Measurements from ENCODE around the gene LDLRAD1.

DNA sequence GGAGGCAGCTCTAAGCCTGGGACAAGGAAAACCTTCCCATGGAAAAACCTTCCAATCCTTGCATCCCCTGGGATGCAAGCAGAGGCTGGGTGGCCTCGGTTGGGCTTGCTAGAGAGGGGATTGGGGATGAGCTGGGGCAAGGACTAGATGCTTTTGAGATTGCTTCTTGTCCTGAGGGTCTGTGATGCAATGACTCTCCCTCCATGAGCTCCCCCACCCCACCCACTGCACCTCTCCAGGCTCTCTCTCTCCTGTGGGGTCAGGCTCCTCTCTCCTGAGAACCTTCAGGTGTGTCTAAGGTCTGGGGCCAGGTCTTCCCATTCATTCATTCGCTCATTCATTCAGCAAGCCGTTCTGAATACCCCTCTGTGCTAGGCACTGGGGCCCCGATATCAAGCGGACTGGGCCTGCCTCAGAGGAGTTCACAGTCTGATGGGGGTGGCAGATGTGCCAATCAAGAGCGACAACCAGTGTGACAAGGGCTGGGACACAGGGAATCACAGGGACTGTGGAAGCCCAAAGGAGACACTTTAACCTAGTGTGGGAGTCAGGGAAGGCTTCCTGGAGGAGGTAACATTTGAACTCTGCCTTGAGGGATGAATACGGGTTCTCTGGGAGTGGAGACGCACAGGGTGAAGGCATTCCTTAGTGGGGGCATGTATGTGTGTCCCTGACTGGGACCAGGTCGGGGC, 6.5 kb downstream of the LDLRAD1 start:
- TF ChIP-seq MXI1 (conservative IDR thresholded peaks at IDR 0.05; ENCODE audit: poor library complexity, severe bottlenecking) (no peak), EZH2 (IDR thresholded peaks at IDR 0.05; ENCODE audit: borderline replicate concordance, insufficient read depth, low read length, poor library complexity, severe bottlenecking) (no peak), POLR2AphosphoS5 (IDR thresholded peaks at IDR 0.05) (no peak), EP300 (conservative IDR thresholded peaks at IDR 0.05; ENCODE audit: poor library complexity, severe bottlenecking) (no peak), TAF1 (IDR thresholded peaks at IDR 0.05; ENCODE audit: low read depth) (no peak), RAD21 (conservative IDR thresholded peaks at IDR 0.05) (no peak)
- TF ChIP-seq, protein P1, sequence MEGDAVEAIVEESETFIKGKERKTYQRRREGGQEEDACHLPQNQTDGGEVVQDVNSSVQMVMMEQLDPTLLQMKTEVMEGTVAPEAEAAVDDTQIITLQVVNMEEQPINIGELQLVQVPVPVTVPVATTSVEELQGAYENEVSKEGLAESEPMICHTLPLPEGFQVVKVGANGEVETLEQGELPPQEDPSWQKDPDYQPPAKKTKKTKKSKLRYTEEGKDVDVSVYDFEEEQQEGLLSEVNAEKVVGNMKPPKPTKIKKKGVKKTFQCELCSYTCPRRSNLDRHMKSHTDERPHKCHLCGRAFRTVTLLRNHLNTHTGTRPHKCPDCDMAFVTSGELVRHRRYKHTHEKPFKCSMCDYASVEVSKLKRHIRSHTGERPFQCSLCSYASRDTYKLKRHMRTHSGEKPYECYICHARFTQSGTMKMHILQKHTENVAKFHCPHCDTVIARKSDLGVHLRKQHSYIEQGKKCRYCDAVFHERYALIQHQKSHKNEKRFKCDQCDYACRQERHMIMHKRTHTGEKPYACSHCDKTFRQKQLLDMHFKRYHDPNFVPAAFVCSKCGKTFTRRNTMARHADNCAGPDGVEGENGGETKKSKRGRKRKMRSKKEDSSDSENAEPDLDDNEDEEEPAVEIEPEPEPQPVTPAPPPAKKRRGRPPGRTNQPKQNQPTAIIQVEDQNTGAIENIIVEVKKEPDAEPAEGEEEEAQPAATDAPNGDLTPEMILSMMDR (IDR thresholded peaks at IDR 0.05; ENCODE audit: poor library complexity, severe bottlenecking), result no peak
- TF ChIP-seq, protein P2, sequence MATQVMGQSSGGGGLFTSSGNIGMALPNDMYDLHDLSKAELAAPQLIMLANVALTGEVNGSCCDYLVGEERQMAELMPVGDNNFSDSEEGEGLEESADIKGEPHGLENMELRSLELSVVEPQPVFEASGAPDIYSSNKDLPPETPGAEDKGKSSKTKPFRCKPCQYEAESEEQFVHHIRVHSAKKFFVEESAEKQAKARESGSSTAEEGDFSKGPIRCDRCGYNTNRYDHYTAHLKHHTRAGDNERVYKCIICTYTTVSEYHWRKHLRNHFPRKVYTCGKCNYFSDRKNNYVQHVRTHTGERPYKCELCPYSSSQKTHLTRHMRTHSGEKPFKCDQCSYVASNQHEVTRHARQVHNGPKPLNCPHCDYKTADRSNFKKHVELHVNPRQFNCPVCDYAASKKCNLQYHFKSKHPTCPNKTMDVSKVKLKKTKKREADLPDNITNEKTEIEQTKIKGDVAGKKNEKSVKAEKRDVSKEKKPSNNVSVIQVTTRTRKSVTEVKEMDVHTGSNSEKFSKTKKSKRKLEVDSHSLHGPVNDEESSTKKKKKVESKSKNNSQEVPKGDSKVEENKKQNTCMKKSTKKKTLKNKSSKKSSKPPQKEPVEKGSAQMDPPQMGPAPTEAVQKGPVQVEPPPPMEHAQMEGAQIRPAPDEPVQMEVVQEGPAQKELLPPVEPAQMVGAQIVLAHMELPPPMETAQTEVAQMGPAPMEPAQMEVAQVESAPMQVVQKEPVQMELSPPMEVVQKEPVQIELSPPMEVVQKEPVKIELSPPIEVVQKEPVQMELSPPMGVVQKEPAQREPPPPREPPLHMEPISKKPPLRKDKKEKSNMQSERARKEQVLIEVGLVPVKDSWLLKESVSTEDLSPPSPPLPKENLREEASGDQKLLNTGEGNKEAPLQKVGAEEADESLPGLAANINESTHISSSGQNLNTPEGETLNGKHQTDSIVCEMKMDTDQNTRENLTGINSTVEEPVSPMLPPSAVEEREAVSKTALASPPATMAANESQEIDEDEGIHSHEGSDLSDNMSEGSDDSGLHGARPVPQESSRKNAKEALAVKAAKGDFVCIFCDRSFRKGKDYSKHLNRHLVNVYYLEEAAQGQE (IDR thresholded peaks at IDR 0.05; ENCODE audit: borderline replicate concordance), result no peak

Measured in neural cell (in vitro differentiated cells).